ENCODE measurements around the gene TRIM10. TPM values are rescaled to one million over a fixed set of nuclear protein-coding genes. Genes with fewer than 3 reads are reported as not detected.

Gene TRIM10
- total and polyA plus RNA-seq, 2 donors from 2014 or later = 0.79 to 1.5 TPM

DNA sequence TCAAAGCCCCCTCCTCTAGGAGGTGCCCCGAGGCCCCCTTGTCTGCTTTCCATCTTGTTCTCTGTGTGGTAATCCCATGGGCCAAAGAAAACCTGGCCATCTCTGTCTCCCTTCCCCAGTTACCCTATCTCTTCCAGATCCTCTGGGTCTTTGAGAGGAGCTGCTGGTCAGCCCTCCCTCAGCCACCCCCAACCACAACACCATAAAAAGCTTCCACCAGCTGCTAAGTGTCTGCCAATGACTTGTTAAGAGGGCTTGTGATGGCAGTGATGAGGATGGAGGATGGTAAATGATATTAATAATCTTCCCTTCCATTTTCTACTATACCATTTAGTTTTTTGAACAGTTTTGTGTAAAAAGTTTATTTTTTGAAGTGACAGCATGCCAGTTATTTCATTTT, 34.9 kb upstream of the TRIM10 start:
- H3K4me3 ChIP-seq (ENCODE audit: low read length in 3 of 3) = no peak overlapping the region
- H3K4me1 ChIP-seq (ENCODE audit: control insufficient read depth in 2 of 3, insufficient read depth in 2 of 3, low read depth in 1 of 3, low read length in 3 of 3) = no peaks in the 10 kb centered on the region
- H3K27ac ChIP-seq (ENCODE audit: low read depth in 2 of 2, low read length in 2 of 2) = no peak overlapping the region
- DNase-seq = no peak
- no peak for FAIRE-seq
- TF ChIP-seq, protein P1, sequence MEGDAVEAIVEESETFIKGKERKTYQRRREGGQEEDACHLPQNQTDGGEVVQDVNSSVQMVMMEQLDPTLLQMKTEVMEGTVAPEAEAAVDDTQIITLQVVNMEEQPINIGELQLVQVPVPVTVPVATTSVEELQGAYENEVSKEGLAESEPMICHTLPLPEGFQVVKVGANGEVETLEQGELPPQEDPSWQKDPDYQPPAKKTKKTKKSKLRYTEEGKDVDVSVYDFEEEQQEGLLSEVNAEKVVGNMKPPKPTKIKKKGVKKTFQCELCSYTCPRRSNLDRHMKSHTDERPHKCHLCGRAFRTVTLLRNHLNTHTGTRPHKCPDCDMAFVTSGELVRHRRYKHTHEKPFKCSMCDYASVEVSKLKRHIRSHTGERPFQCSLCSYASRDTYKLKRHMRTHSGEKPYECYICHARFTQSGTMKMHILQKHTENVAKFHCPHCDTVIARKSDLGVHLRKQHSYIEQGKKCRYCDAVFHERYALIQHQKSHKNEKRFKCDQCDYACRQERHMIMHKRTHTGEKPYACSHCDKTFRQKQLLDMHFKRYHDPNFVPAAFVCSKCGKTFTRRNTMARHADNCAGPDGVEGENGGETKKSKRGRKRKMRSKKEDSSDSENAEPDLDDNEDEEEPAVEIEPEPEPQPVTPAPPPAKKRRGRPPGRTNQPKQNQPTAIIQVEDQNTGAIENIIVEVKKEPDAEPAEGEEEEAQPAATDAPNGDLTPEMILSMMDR (IDR thresholded peaks at IDR 0.05; ENCODE audit: borderline replicate concordance, extremely low read depth, insufficient read depth) = no peak
- H3K27me3 ChIP-seq (ENCODE audit: control insufficient read depth, insufficient read depth, low read length) = no peaks in the 10 kb centered on the region
- H3K9ac ChIP-seq (ENCODE audit: low read length in 3 of 3) = no peak overlapping the region
- H3K9me3 ChIP-seq (ENCODE audit: control insufficient read depth in 2 of 3, insufficient read depth in 1 of 3, low read length in 3 of 3) = no peaks in the 10 kb centered on the region
- intact Hi-C loops (cut with DNase I) = no loop called here
- peaks cover 3 to 50% (median 33%) of the 10 kb centered on the region in 3 donors for H3K36me3 ChIP-seq (ENCODE audit: control insufficient read depth in 2 of 3, insufficient read depth in 3 of 3, low read length in 3 of 3)

DNA sequence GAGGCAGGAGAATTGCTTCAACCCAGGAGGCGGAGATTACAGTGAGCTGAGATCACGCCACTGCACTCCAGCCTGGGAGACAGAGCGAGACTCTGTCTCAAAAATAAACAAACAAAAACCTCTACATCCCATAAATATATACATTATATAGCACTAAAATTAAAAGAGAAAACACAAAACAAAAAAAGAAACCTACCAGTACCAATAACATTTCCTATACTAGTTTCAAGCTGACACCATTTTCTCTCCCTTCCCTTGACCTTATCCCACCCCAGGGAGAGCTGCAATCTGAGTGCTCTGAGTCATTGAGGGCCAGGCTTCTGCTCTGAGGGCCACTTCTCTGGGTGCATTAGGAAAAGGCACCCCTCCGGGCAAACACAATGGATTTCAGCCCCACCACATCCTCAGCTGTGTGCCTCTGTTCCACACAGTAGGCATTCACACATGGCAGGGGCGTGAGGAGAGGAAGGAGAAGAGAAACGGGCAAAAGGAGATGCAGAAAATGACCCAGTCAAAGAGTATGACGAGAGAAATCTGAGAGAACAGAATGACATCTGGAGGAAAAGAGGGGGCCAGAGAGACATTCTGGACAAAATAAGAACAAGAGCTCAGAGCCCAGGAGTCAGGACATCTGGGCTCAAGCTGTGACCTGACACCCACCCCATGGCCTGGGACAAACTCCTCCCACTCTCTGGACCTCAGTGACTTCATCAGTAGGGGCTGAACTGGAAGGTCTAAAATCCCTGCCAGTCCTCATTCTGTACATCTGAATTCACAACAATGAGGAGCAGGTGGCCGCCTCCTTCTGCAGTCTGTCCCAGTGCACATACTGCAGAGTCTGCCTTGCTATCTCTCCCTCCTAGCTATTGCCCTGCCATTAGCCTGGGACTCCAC, 34.0 kb upstream of the TRIM10 start:
- FAIRE-seq = no peak
- Histone ChIP-seq H3K9ac (ENCODE audit: low read length in 3 of 3) (no peak overlapping the region), H3K4me3 (ENCODE audit: low read length in 3 of 3) (no peak overlapping the region), H3K27ac (ENCODE audit: low read depth in 2 of 2, low read length in 2 of 2) (no peak overlapping the region), H3K4me1 (ENCODE audit: control insufficient read depth in 2 of 3, insufficient read depth in 2 of 3, low read depth in 1 of 3, low read length in 3 of 3) (no peaks in the 10 kb centered on the region), H3K36me3 (ENCODE audit: control insufficient read depth in 2 of 3, insufficient read depth in 3 of 3, low read length in 3 of 3) (peaks cover 3 to 54% (median 33%) of the 10 kb centered on the region in 3 donors), H3K9me3 (ENCODE audit: control insufficient read depth in 2 of 3, insufficient read depth in 1 of 3, low read length in 3 of 3) (no peaks in the 10 kb centered on the region), H3K27me3 (ENCODE audit: control insufficient read depth, insufficient read depth, low read length) (no peaks in the 10 kb centered on the region)
- intact Hi-C loops (cut with DNase I) = no loop called here
- TF ChIP-seq, protein P1 (IDR thresholded peaks at IDR 0.05; ENCODE audit: borderline replicate concordance, extremely low read depth, insufficient read depth) = no peak
- DNase-seq = no peak

DNA sequence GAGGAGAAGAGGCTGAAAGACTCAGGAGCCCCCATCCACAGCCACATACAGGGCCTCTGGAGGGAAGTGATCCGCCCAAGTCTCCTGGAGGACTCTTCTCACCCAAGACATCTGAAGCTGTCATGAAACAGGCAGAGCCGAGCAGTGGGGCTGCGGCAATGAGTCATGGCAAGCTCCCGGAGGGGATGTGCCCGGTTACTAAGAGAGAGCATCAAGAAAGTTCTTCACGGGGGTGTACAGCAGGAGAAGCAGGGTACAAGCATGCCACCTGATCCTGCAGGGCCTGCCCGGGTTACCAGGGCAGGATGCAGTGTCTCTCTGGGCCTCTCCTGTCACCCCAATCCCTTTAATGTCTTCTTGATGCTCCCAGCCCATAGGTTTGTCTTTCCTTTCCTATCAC, 31.1 kb upstream of the TRIM10 start:
- H3K4me3 ChIP-seq (ENCODE audit: low read length in 3 of 3) = no peak overlapping the region
- H3K9me3 ChIP-seq (ENCODE audit: control insufficient read depth in 2 of 3, insufficient read depth in 1 of 3, low read length in 3 of 3) = no peaks in the 10 kb centered on the region
- no peak overlapping the region for H3K9ac ChIP-seq (ENCODE audit: low read length in 3 of 3)
- intact Hi-C loops (cut with DNase I) = no loop called here
- TF ChIP-seq, protein P1 (IDR thresholded peaks at IDR 0.05; ENCODE audit: borderline replicate concordance, extremely low read depth, insufficient read depth) = no peak
- H3K27ac ChIP-seq (ENCODE audit: low read depth in 2 of 2, low read length in 2 of 2) = no peak overlapping the region
- no peaks in the 10 kb centered on the region for H3K27me3 ChIP-seq (ENCODE audit: control insufficient read depth, insufficient read depth, low read length)
- peaks cover 0 to 55% (median 34%) of the 10 kb centered on the region in 3 donors for H3K36me3 ChIP-seq (ENCODE audit: control insufficient read depth in 2 of 3, insufficient read depth in 3 of 3, low read length in 3 of 3)
- FAIRE-seq (no peak), DNase-seq (no peak)
- no peaks in the 10 kb centered on the region for H3K4me1 ChIP-seq (ENCODE audit: control insufficient read depth in 2 of 3, insufficient read depth in 2 of 3, low read depth in 1 of 3, low read length in 3 of 3)
